Heart left ventricle (tissue), 16 donors: Measurements from ENCODE around the gene CDK1. TPM values are rescaled to one million over a fixed set of nuclear protein-coding genes. Genes with fewer than 3 reads are reported as not detected.
"Not testable (repeated sequence)": the region's sequence is repeated elsewhere in the genome, so short reads cannot be mapped to it uniquely, and the experiment has no call there.

ENCODE experiments used
- ATAC-seq, 4 donors: fragments of 200-7000 bp; cut with Tn5 transposase; one replicate each; pipeline ENCODE4 v1.9.1; 2020 to 2022; ENCODE audit warnings: moderate library complexity in 4 of 4, mild to moderate bottlenecking in 3 of 4, moderate number of reproducible peaks in 1 of 4
- DNase-seq, 5 donors: peaks; one replicate each; pipeline ENCODE4 v3.0.0-alpha.2; 2020
- H3K27ac ChIP-seq, 12 donors: fragments of 200-600 bp; sonication (generic) in 4 of 12; one replicate each; pipeline versions ENCODE4 v1.5.0 to v1.8.0; 2016 to 2022; ENCODE audit warnings: mild to moderate bottlenecking in 2 of 12
- H3K27me3 ChIP-seq, 9 donors: fragments of 200-600 bp; sonication (generic) in 2 of 9; one replicate each; pipeline versions ENCODE4 v1.5.1 to v1.8.0; 2016 to 2022; ENCODE audit warnings: mild to moderate bottlenecking in 3 of 9
- H3K36me3 ChIP-seq, 9 donors: fragments of 200-600 bp; sonication (generic) in 2 of 9; one replicate each; pipeline versions ENCODE4 v1.5.0 to v1.8.0; 2018 to 2022; ENCODE audit warnings: mild to moderate bottlenecking in 2 of 9
- H3K4me1 ChIP-seq, 12 donors: fragments of 200-600 bp; sonication (generic) in 4 of 12; one replicate each; pipeline versions ENCODE4 v1.5.0 to v1.8.0; 2016 to 2022; ENCODE audit warnings: mild to moderate bottlenecking in 3 of 12
- H3K4me3 ChIP-seq, 12 donors: fragments of 200-600 bp; sonication (generic) in 4 of 12; one replicate each; pipeline versions ENCODE4 v1.5.0 to v1.8.0; 2017 to 2022; ENCODE audit warnings: mild to moderate bottlenecking in 9 of 12, moderate library complexity in 4 of 12
- H3K9me3 ChIP-seq, 12 donors: fragments of 200-600 bp; sonication (generic) in 4 of 12; one replicate each; pipeline versions ENCODE4 v1.5.0 to v1.8.0; 2016 to 2022; ENCODE audit warnings: mild to moderate bottlenecking in 1 of 12
- CTCF ChIP-seq, 12 donors: fragments of 200-600 bp; sonication (generic) in 4 of 12; IDR thresholded peaks; one replicate each; pipeline versions ENCODE4 v1.5.0 to v1.8.0; 2018 to 2022; ENCODE audit warnings: antibody characterized with exemption in 12 of 12, mild to moderate bottlenecking in 5 of 12
- POLR2A ChIP-seq, 2 donors: fragments of 450-650 bp; IDR thresholded peaks; one replicate each; pipeline ENCODE4 v1.6.1; 2017; ENCODE audit warnings: antibody characterized with exemption in 2 of 2, mild to moderate bottlenecking in 2 of 2, moderate library complexity in 2 of 2
- WGBS, 4 donors: extraction: QIAGEN DNeasy Blood & Tissue Kit in 2 of 4; methylation state at CpG; one replicate each; pipeline versions ENCODE4 v1.1.5 to v1.1.7; 2013 to 2018; 5-methylcytosine and 5-hydroxymethylcytosine counted together
- intact Hi-C, 10 donors: fragments of 100-400 bp; cut with DNase I; formaldehyde crosslinking; loops; one replicate each; pipeline versions ENCODE4 v1.11.1 to v1.14.2; 2022
- polyA plus RNA-seq, 2 donors: library from polyadenylated mRNA; stranded (reverse); fragments of 200-250 nt; gene quantifications; one replicate each; pipeline ENCODE4 v1.2.3, GENCODE V29; 2013
- total RNA-seq, 9 donors: library from RNA; depleted of rRNA in 2 of 9; stranded (reverse); fragments of >200 nt in 2 of 9; fragmentation: NEBNext Ultra II Directional in 3 of 9; extraction: Animal tissue kit (Norgen Biotek cat#: 25700) in 3 of 9; gene quantifications; one replicate each; pipeline versions ENCODE4 v1.1.0 to v1.2.4, GENCODE V29; 2016 to 2023
- donor health status: ischemic (EF 13 %, LVEDD 7.1; RV severe dilation, severe dysfunction).
- donor health status: healthy with polysubstance abuse.
- donor health status: DM: no; HTN: yes; CAD: no.
- donor health status: DM: no; HTN: no; CAD: no.
- donor health status: ischemic (EF 25% LVEDD 6.9; RV normal size, moderate dysfunction).
- donor health status: ischemic (EF 25% LVEDD 5.7; RV mildly dilated, moderate dysfunction).
- donor health status: healthy.
- donor health status: DM: yes; HTN: yes; CAD: no.
- donor health status: ischemic (EF 35%, LVEDD 5.7; RV mildly dilated, moderate dysfunction).
- donor health status: nonischemic (EF 11% LVEDD 7.7; RV severe dilation, severe dysfunction).
- donor health status: DM: yes; HTN: yes; CAD: no.
- donor health status: PGD.
- donor health status: ischemic (EF 29% LVEDD 5.4; RV normal size, mild dysfunction).
- donor health status: nonischemic (EF 23%, LVEDD 6.1; RV moderate dilation, normal function).

CDK1 gene
- total and polyA plus RNA-seq, 11 donors = 0.44 to 13.8 (median 0.99) TPM; not detected in 1

DNA sequence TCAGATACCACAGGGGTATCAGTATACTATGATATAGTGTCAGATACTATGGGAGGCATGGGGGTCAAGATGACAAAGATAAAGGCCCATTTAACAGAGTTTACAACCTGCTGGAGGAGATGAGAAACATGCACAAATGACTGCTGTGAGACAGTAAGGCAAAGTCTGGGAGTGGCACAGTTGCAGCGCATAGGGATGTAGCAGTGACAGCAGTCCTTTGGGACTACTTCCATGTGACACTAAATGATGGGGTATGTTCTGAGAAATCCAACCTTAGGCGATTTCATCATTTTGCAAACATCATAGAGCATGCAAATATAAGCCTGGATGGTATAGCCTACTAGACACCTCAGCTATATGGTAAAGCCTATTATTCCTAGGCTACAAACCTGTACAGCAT is 56.8 kb downstream of the CDK1 start:
- DNase-seq (no peak), ATAC-seq (no peak)
- no peaks in the 10 kb centered on the region for H3K9me3 ChIP-seq
- no peak overlapping the region for H3K4me3 ChIP-seq
- TF ChIP-seq CTCF (IDR thresholded peaks at IDR 0.05) (no peak), POLR2A (IDR thresholded peaks at IDR 0.05) (no peak)
- H3K27me3 ChIP-seq = no peaks in the 10 kb centered on the region
- no peaks in the 10 kb centered on the region for H3K36me3 ChIP-seq
- intact Hi-C loops = no loop called here
- WGBS, 4 donors = 74 to 91% (median 84%) methylated on average over 2 of the region's 2 CpGs
- H3K27ac ChIP-seq = peak overlapping the region in 6 of 12 donors; percentile 2 to 63 (median 34)
- H3K4me1 ChIP-seq = peaks cover 0 to 22% (median 6%) of the 10 kb centered on the region in 12 donors

DNA sequence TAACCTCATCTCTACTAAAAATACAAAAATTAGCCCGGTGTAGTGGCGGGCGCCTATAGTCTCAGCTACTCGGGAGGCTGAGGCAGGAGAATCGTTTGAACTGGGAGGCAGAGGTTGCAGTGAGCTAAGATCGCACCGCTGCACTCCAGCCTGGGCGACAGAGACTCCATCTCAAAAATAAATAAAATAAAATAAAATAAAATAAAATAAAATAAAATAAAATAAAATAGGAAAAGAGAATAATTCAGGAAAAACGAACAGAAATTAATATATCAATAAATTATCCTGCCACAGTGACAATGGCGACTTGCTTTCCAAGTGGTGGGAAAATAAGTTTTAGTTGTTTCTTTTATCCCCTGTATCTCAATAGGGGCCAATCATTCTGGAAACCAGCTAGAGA is 62.9 kb downstream of the CDK1 start:
- H3K4me1 ChIP-seq = peaks cover 0 to 11% (median 2%) of the 10 kb centered on the region in 12 donors
- H3K36me3 ChIP-seq, DNase-seq, ATAC-seq, H3K9me3 ChIP-seq, H3K27me3 ChIP-seq, H3K27ac ChIP-seq, H3K4me3 ChIP-seq: not testable (repeated sequence)
- intact Hi-C loops = loop anchor here in 1 of 10 donors (10.0 kb wide), 1 partner anchor 54 kb away; no protein-coding TSS in a partner anchor
- 94 to 98% (median 96%) methylated on average over 10 of the region's 10 CpGs for WGBS, 4 donors

- Histone ChIP-seq H3K4me3 (no peak overlapping the region), H3K27ac (no peak overlapping the region), H3K36me3 (no peaks in the 10 kb centered on the region), H3K9me3 (peaks cover 0 to 7% (median 0%) of the 10 kb centered on the region in 12 donors), H3K27me3 (no peaks in the 10 kb centered on the region), H3K4me1 (peaks cover 0 to 21% (median 3%) of the 10 kb centered on the region in 12 donors)
- 72 to 79% (median 76%) methylated on average over 1 of the region's 1 CpG for WGBS, 4 donors
- intact Hi-C loops = loop anchor here in 1 of 10 donors (10.0 kb wide), 1 partner anchor 52 kb away; no protein-coding TSS in a partner anchor
- no peak for DNase-seq
- no peak for ATAC-seq
- TF ChIP-seq CTCF (IDR thresholded peaks at IDR 0.05) (no peak), POLR2A (IDR thresholded peaks at IDR 0.05) (no peak)
Observed at GRCh38 chr10:60842694-60843093, 64.4 kb downstream of the CDK1 start.

Other genes starting within 250 kb of the CDK1 start
- gene RHOBTB1, start 165.7 kb downstream of the CDK1 start, total RNA-seq = 10 to 100 TPM in 8 of 9 donors, 1 to 10 TPM in 1; 9.6 to 41.3 (median 16.0) TPM
- 1 to 10 TPM; 6.4 to 7.5 TPM for gene RHOBTB1, start 165.7 kb downstream of the CDK1 start, polyA plus RNA-seq